ENCODE measurements around the gene OR13D1. TPM values are rescaled to one million over a fixed set of nuclear protein-coding genes. Genes with fewer than 3 reads are reported as not detected.
A peak's percentile ranks its signal among the peaks of the same experiment; 100 is the strongest.
"Not testable (repeated sequence)": the region's sequence is repeated elsewhere in the genome, so short reads cannot be mapped to it uniquely, and the experiment has no call there.

The OR13D1 gene
- total and polyA plus RNA-seq, 2 experiments from 2014 or later: not detected

DNA sequence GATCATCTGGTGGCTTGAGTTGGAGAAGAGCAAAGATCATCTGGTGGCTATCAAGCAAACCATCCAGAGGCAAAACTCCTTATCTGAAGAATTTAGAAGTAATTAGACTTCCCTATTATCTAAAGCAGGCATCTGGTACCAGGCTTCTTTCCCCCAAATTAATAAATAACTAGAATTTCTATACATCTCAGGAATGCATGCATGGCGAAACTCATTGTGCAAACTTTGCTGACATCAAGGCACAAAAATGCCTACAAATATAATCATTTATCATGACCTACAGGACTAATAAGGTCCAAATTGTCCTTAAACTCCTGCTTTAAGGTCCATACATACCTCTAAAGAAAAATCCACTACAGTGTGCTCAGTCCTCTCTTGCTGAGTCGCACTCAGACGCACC lies 6.0 kb downstream of the OR13D1 start:
- Histone ChIP-seq H3K4me3 (no peak overlapping the region), H3K9me3 (ENCODE audit: low read depth) (no peaks in the 10 kb centered on the region), H3K27me3 (no peaks in the 10 kb centered on the region), H3K27ac (no peak overlapping the region), H3K36me3 (peaks cover 4% of the 10 kb centered on the region), H3K4me1 (ENCODE audit: low read depth) (no peaks in the 10 kb centered on the region)
- DNase-seq (ENCODE audit: low read depth in 1 of 2, low spot score in 1 of 2): no peak
- TF ChIP-seq, protein P1, sequence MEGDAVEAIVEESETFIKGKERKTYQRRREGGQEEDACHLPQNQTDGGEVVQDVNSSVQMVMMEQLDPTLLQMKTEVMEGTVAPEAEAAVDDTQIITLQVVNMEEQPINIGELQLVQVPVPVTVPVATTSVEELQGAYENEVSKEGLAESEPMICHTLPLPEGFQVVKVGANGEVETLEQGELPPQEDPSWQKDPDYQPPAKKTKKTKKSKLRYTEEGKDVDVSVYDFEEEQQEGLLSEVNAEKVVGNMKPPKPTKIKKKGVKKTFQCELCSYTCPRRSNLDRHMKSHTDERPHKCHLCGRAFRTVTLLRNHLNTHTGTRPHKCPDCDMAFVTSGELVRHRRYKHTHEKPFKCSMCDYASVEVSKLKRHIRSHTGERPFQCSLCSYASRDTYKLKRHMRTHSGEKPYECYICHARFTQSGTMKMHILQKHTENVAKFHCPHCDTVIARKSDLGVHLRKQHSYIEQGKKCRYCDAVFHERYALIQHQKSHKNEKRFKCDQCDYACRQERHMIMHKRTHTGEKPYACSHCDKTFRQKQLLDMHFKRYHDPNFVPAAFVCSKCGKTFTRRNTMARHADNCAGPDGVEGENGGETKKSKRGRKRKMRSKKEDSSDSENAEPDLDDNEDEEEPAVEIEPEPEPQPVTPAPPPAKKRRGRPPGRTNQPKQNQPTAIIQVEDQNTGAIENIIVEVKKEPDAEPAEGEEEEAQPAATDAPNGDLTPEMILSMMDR (IDR thresholded peaks at IDR 0.05; ENCODE audit: low read depth, low read length): no peak

DNA sequence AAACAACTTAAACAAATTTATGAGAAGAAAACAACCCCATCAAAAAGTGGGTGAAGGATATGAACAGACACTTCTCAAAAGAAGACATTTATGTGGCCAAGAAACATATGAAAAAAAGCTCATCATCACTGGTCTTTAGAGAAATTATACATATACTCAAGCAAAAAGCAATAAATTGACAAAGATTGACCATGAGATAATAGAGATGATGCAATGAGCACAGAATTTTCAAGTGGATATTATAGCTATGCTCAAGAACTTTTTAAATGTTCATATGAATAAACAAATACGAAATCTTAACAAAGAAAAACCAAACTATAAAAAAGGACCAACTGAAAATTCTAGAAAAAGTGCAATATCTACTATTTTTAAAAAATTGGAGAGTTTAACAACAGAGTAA lies 14.4 kb downstream of the OR13D1 start:
- H3K27ac ChIP-seq; H3K27me3 ChIP-seq; DNase-seq (ENCODE audit: low read depth in 1 of 2, low spot score in 1 of 2); H3K4me3 ChIP-seq; H3K4me1 ChIP-seq (ENCODE audit: low read depth); H3K9me3 ChIP-seq (ENCODE audit: low read depth); H3K36me3 ChIP-seq: not testable (repeated sequence)

DNA sequence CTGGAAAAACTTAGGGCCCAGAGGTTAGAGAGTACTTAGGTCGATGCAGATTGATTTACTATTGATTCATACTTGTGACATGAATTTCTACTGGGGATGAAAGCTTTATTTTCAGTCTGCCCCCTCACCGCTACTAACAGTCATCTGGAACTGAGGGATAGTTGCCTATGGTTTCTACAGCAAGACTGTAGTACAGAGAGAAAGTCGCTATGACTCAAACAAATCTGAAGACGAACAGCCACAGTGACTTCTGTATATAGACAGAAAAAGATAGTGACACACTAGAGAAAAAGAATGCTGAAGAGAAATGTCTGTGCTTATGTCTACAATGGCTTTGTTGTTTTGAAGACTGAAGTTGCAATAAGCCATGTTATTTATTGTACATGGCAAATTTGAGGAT lies 17.3 kb downstream of the OR13D1 start:
- Histone ChIP-seq H3K27me3 (no peaks in the 10 kb centered on the region), H3K27ac (no peak overlapping the region), H3K4me3 (no peak overlapping the region), H3K9me3 (ENCODE audit: low read depth) (no peaks in the 10 kb centered on the region), H3K4me1 (ENCODE audit: low read depth) (no peaks in the 10 kb centered on the region), H3K36me3 (no peaks in the 10 kb centered on the region)
- DNase-seq (ENCODE audit: low read depth in 1 of 2, low spot score in 1 of 2): no peak
- TF ChIP-seq, protein P1 (IDR thresholded peaks at IDR 0.05; ENCODE audit: low read depth, low read length): no peak

DNA sequence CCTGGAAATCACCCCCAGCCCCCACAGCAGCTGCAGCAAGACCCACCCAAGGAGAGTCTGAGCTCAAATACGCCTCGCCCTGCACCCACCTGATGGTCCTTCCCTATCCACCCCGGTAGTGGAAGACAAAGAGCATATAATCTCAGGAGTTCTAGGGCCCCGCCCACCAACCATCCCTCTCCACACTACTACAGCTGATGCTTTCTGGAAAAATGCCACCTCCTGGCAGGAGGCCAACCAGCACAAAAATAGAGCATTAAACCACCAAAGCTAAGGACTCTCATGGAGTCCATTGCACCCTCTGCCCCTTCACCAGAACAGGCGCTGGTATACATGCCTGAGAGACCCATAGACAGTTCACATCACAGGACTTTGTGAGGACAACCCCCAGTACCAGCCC lies 30.7 kb downstream of the OR13D1 start:
- Histone ChIP-seq H3K4me3 (no peak overlapping the region), H3K9me3 (ENCODE audit: low read depth) (no peaks in the 10 kb centered on the region), H3K27me3 (no peaks in the 10 kb centered on the region), H3K36me3 (no peaks in the 10 kb centered on the region), H3K27ac (no peak overlapping the region), H3K4me1 (ENCODE audit: low read depth) (no peaks in the 10 kb centered on the region)
- TF ChIP-seq, protein P1 (IDR thresholded peaks at IDR 0.05; ENCODE audit: low read depth, low read length): no peak
- no peak for DNase-seq (ENCODE audit: low read depth in 1 of 2, low spot score in 1 of 2)

DNA sequence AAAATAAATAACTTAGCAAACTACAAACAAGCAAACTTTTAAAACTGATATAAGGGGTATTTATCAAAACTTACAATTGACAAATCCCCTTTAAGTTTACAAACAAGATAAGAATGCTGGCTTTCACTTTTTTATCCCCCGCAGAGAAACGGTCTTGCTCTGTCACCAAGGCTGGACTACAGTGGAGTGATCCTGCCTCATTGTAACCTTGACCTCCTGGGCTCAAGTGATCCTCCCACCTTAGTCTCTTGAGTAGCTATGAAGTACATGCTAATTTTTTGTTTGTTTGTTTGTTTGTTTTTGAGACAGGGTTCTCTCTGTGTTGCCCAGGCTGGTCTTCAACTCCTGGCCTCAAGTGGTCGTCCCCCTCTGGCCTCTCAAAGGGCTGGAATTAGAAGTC lies 44.1 kb downstream of the OR13D1 start:
- Histone ChIP-seq H3K4me3 (no peak overlapping the region), H3K9me3 (ENCODE audit: low read depth) (no peaks in the 10 kb centered on the region), H3K36me3 (no peaks in the 10 kb centered on the region), H3K4me1 (ENCODE audit: low read depth) (peaks cover 4% of the 10 kb centered on the region), H3K27me3 (no peaks in the 10 kb centered on the region), H3K27ac (no peak overlapping the region)
- TF ChIP-seq, protein P1 (IDR thresholded peaks at IDR 0.05; ENCODE audit: low read depth, low read length): no peak
- DNase-seq (ENCODE audit: low read depth in 1 of 2, low spot score in 1 of 2): no peak

DNA sequence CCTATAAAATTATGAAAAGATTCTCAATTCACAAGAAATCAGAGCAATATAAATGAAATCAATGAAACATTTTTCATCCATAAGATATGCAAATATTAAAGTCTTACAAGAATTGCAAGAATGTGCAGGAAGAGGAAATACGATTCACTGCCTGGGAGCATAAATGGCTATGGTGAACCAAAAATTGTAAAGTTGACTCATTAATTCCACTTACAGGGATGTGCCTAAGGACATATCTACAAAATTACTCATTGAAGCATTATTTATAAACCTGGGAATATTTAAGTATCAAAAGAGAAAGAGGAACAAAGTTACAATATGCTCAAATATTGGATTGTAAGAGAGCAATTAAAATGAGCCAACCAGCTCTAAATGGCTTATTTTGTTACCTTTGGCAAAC lies 46.3 kb downstream of the OR13D1 start:
- H3K27me3 ChIP-seq: no peaks in the 10 kb centered on the region
- H3K4me1 ChIP-seq (ENCODE audit: low read depth): peaks cover 15% of the 10 kb centered on the region
- TF ChIP-seq, protein P1 (IDR thresholded peaks at IDR 0.05; ENCODE audit: low read depth, low read length): no peak
- DNase-seq (ENCODE audit: low read depth in 1 of 2, low spot score in 1 of 2): peak in 1 of 2 donors; percentile 45
- no peak overlapping the region for H3K27ac ChIP-seq
- H3K4me3 ChIP-seq: no peak overlapping the region
- no peaks in the 10 kb centered on the region for H3K36me3 ChIP-seq
- H3K9me3 ChIP-seq (ENCODE audit: low read depth): no peaks in the 10 kb centered on the region
